ENCODE data around the gene URAD.

- no peak for TF ChIP-seq CTCF (IDR thresholded peaks at IDR 0.05)
- no peak for TF ChIP-seq POLR2AphosphoS5 (IDR thresholded peaks at IDR 0.05)
Observed at GRCh38 chr13:28026508-28026907, 38.0 kb upstream of the URAD start.

All from prostate gland (tissue), 2 donors.